ENCODE results near the gene DCDC2B.
"Not testable (repeated sequence)": the region's sequence is repeated elsewhere in the genome, so short reads cannot be mapped to it uniquely, and the experiment has no call there.

The DCDC2B gene

GRCh38 chr1:32208891-32209328, at the start of gene DCDC2B:
Gene DCDC2B (plus strand): TSS chr1:32209089. CDS start chr1:32209094, 5 bp downstream.
- DNase-seq: no peak

- DNase-seq: no peak
Measured at GRCh38 chr1:32159189-32159588, 49.7 kb upstream of the DCDC2B start.

GRCh38 chr1:32163405-32163804, 45.5 kb upstream of the DCDC2B start:
- no peak for DNase-seq

GRCh38 chr1:32165633-32166032, 43.3 kb upstream of the DCDC2B start:
- not testable (repeated sequence) for DNase-seq

- no peak for DNase-seq
Measured at GRCh38 chr1:32170991-32171390, 37.9 kb upstream of the DCDC2B start.

- no peak for DNase-seq
Measured at GRCh38 chr1:32172621-32173245, 36.2 kb upstream of the DCDC2B start.

- no peak for DNase-seq
Measured at GRCh38 chr1:32178380-32179192, 30.3 kb upstream of the DCDC2B start.

- DNase-seq: no peak
Measured at GRCh38 chr1:32179193-32179442, 29.8 kb upstream of the DCDC2B start.

GRCh38 chr1:32179443-32180185, 29.3 kb upstream of the DCDC2B start, which contains the start of gene TXLNA:
Gene TXLNA (plus strand): TSS chr1:32179675. CDS start chr1:32180346, 671 bp downstream.
- DNase-seq: peak; percentile 88 to 91

- peak; percentile 11 to 39 for DNase-seq
Measured at GRCh38 chr1:32180186-32181060, 28.5 kb upstream of the DCDC2B start.

GRCh38 chr1:32181065-32181464, 27.8 kb upstream of the DCDC2B start:
- DNase-seq: no peak

GRCh38 chr1:32181563-32181962, 27.3 kb upstream of the DCDC2B start:
- DNase-seq: no peak

- DNase-seq: no peak
Measured at GRCh38 chr1:32182060-32182459, 26.8 kb upstream of the DCDC2B start.

GRCh38 chr1:32184650-32185049, 24.2 kb upstream of the DCDC2B start:
- no peak for DNase-seq

- no peak for DNase-seq
Measured at GRCh38 chr1:32186077-32186476, 22.8 kb upstream of the DCDC2B start.

GRCh38 chr1:32186491-32186890, 22.4 kb upstream of the DCDC2B start:
- DNase-seq: no peak

GRCh38 chr1:32187850-32188249, 21.0 kb upstream of the DCDC2B start:
- DNase-seq: no peak

GRCh38 chr1:32192220-32192948, 16.5 kb upstream of the DCDC2B start:
- no peak for DNase-seq

- no peak for DNase-seq
Measured at GRCh38 chr1:32194984-32195383, 13.9 kb upstream of the DCDC2B start.

- DNase-seq: no peak
Measured at GRCh38 chr1:32195531-32195930, 13.4 kb upstream of the DCDC2B start.

- DNase-seq: peak in 1 of 2 donors; percentile 51
Measured at GRCh38 chr1:32195972-32196823, 12.7 kb upstream of the DCDC2B start.
